Activated T-helper 17 cell treated with anti-CD3 and anti-CD28 coated beads, Interleukin-2, amount 50 U/mL, for 72 hours (primary cell): ENCODE measurements around the gene ADORA1. TPM values are rescaled to one million over a fixed set of nuclear protein-coding genes. Genes with fewer than 3 reads are reported as not detected.

Experiments used
- ATAC-seq: fragments of 150-1000 bp; cut with Tn5 transposase; replicated peaks from 2 replicates; pipeline ENCODE4 v1.10.0; 2021; ENCODE audit warnings: mild to moderate bottlenecking, moderate library complexity
- H3K27ac Mint-ChIP-seq: one replicate; pipeline ENCODE4 v1.8.0; 2022; ENCODE audit warnings: mixed read lengths
- H3K27me3 Mint-ChIP-seq: one replicate; pipeline ENCODE4 v1.8.0; 2022; ENCODE audit warnings: mixed read lengths
- H3K36me3 Mint-ChIP-seq: one replicate; pipeline ENCODE4 v1.8.0; 2022; ENCODE audit warnings: low read depth, mild to moderate bottlenecking, mixed read lengths
- H3K4me1 Mint-ChIP-seq: one replicate; pipeline ENCODE4 v1.8.0; 2022; ENCODE audit warnings: mixed read lengths
- H3K4me3 Mint-ChIP-seq: one replicate; pipeline ENCODE4 v1.8.0; 2022; ENCODE audit warnings: mild to moderate bottlenecking, mixed read lengths
- H3K9me3 Mint-ChIP-seq: one replicate; pipeline ENCODE4 v1.8.0; 2022; ENCODE audit warnings: mixed read lengths
- total RNA-seq, 2 donors: library from RNA; stranded (reverse); gene quantifications; one replicate each; pipeline ENCODE4 v1.2.3, GENCODE V29; 2022

The ADORA1 gene
- total RNA-seq, 2 donors from 2014 or later = not detected

- no peaks in the 10 kb centered on the region for H3K36me3 Mint-ChIP-seq
- no peak overlapping the region for H3K27ac Mint-ChIP-seq
- H3K9me3 Mint-ChIP-seq = no peaks in the 10 kb centered on the region
- H3K27me3 Mint-ChIP-seq = peaks cover 33% of the 10 kb centered on the region
- no peak overlapping the region for H3K4me3 Mint-ChIP-seq
- ATAC-seq = no peak
- H3K4me1 Mint-ChIP-seq = no peaks in the 10 kb centered on the region
These were observed 38.4 kb upstream of the ADORA1 start for GRCh38 chr1:203089001-203089650.

- no peak for ATAC-seq
- no peak overlapping the region for H3K4me3 Mint-ChIP-seq
- peaks cover 33% of the 10 kb centered on the region for H3K27me3 Mint-ChIP-seq
These were observed 37.9 kb upstream of the ADORA1 start for GRCh38 chr1:203089651-203090045.

DNA sequence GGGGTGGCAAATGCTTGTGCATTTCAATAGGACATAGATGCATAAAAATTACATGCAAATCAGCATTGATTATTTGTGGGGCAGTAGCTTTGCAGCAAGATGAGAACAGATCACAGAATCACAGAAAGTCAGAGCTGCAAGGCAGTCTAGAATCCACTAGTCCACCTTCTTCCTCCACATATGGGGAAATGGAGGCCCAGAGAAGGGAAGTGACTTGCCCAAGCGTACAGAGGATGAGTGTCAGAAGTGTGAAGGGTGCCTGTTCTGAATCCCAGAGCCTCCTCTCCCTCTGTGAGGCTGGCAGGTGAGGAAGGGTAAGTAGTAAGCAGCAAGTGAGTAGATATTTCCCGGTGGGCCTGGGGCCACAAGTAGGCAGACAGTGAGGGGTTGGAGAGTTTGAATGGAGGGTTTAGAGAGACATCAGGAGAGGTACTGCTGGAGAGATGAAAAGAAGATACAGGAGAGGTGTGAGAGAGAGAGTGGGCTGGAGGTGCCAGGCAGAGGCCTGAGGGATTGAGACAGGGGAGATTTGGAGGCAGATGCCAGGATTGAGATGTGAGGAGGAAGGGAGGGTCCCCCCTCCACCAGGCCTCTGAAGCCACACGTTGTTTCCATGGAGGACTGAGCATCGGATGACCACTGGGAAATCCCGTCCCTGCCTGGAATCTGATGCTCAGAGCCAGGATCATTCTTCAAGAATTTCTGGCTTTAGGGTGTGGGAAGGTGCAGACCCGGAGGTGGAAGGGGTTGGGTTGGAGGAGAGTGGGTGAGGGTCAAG, 36.9 kb upstream of the ADORA1 start:
- H3K27me3 Mint-ChIP-seq = peaks cover 40% of the 10 kb centered on the region
- H3K27ac Mint-ChIP-seq = no peak overlapping the region

More at GRCh38 chr1:203089651-203090045, 37.9 kb upstream of the ADORA1 start:
- Mint-ChIP-seq H3K27ac (no peak overlapping the region), H3K4me1 (no peaks in the 10 kb centered on the region), H3K36me3 (no peaks in the 10 kb centered on the region), H3K9me3 (peaks cover 3% of the 10 kb centered on the region)

GRCh38 chr1:203091199-203091477, 36.4 kb upstream of the ADORA1 start:
- H3K27ac Mint-ChIP-seq = no peak overlapping the region
- H3K27me3 Mint-ChIP-seq = peaks cover 42% of the 10 kb centered on the region
- H3K9me3 Mint-ChIP-seq = peaks cover 15% of the 10 kb centered on the region
- no peaks in the 10 kb centered on the region for H3K36me3 Mint-ChIP-seq
- no peak overlapping the region for H3K4me3 Mint-ChIP-seq
- H3K4me1 Mint-ChIP-seq = no peaks in the 10 kb centered on the region
- no peak for ATAC-seq

More for the DNA sequence above, 36.9 kb upstream of the ADORA1 start:
- no peaks in the 10 kb centered on the region for H3K36me3 Mint-ChIP-seq
- no peak for ATAC-seq
- peaks cover 13% of the 10 kb centered on the region for H3K9me3 Mint-ChIP-seq
- no peaks in the 10 kb centered on the region for H3K4me1 Mint-ChIP-seq
- H3K4me3 Mint-ChIP-seq = no peak overlapping the region

DNA sequence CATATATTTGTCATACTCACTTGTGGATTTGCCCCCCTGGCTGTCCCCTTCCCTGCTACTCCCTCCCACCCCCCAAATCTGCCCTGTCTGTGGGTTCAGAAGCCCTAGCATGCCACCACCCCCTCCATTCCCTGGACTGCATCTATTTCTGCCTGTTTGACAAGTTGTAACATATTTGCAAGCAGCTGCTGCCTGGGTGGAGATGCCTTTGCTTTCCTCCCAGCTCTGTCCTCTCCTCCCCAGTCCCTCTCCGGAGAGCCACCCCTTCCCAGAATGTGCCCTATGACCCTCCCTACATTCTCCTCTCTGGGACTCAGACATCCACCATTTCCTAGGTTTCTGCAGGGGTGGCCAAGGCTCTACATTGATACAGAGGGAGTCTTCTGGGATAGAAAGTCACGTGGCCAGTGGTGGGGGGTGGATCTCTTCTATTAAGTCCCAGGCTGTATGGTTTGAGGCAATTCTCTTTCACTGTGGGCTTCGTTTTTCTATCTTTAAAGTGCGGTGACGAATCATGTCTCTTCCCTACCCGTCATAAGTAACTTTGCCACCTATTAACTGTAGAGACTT, 35.7 kb upstream of the ADORA1 start:
- H3K4me3 Mint-ChIP-seq = no peak overlapping the region
- peaks cover 42% of the 10 kb centered on the region for H3K27me3 Mint-ChIP-seq
- H3K4me1 Mint-ChIP-seq = no peaks in the 10 kb centered on the region
- H3K36me3 Mint-ChIP-seq = no peaks in the 10 kb centered on the region
- no peak overlapping the region for H3K27ac Mint-ChIP-seq
- H3K9me3 Mint-ChIP-seq = peaks cover 15% of the 10 kb centered on the region
- ATAC-seq = no peak

GRCh38 chr1:203093754-203094410, 33.6 kb upstream of the ADORA1 start:
- no peak for ATAC-seq
- Mint-ChIP-seq H3K4me1 (no peaks in the 10 kb centered on the region), H3K4me3 (no peak overlapping the region), H3K27me3 (peaks cover 38% of the 10 kb centered on the region), H3K36me3 (no peaks in the 10 kb centered on the region), H3K27ac (no peak overlapping the region), H3K9me3 (peaks cover 15% of the 10 kb centered on the region)

- Mint-ChIP-seq H3K36me3 (no peaks in the 10 kb centered on the region), H3K27ac (no peak overlapping the region), H3K27me3 (peaks cover 38% of the 10 kb centered on the region), H3K4me1 (no peaks in the 10 kb centered on the region), H3K4me3 (no peak overlapping the region), H3K9me3 (peaks cover 15% of the 10 kb centered on the region)
- ATAC-seq = no peak
These were observed 32.4 kb upstream of the ADORA1 start for GRCh38 chr1:203095061-203095690.

DNA sequence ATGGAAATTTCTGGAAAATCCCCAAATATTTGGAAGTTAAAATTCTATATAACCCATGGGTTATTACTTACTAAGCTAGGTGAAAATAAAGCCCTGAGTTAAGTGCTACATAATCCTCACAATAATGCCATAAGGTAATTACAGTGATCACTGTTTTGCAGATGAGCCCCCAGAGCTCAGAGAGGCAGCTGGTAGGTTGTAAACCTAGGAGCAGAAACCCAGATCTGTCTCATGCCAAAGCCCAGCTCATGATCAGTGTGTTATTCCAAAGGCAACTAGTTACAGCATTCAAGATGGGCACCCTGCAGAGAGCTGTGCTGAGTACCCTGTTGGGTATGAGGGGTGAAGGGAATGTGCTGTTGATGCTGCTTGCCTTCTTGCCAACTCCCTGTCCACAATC, 31.0 kb upstream of the ADORA1 start:
- ATAC-seq = no peak
- no peak overlapping the region for H3K4me3 Mint-ChIP-seq
- H3K27ac Mint-ChIP-seq = no peak overlapping the region
- H3K9me3 Mint-ChIP-seq = peaks cover 15% of the 10 kb centered on the region
- no peaks in the 10 kb centered on the region for H3K36me3 Mint-ChIP-seq
- no peaks in the 10 kb centered on the region for H3K4me1 Mint-ChIP-seq
- H3K27me3 Mint-ChIP-seq = peaks cover 35% of the 10 kb centered on the region

DNA sequence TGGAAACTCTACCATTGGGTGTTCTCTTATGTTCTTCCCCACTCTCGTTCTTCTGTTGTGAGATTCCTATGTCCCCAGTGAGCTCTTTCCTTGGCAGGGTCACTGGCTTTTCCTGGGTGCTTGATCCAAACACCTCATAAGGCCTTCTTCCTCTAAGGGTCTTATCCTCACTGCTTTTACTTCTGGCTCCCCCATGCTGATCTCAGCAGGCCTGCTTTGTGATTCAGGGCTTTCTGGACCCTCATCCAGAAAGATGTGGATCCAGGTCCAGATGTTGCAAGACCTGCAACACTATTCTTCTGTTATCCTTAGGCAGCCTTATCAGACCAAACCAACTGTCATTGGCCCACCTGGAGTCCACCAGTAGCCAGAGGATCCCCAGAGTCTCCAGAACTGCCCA, 30.5 kb upstream of the ADORA1 start:
- H3K27me3 Mint-ChIP-seq = peaks cover 31% of the 10 kb centered on the region
- H3K4me1 Mint-ChIP-seq = no peaks in the 10 kb centered on the region

DNA sequence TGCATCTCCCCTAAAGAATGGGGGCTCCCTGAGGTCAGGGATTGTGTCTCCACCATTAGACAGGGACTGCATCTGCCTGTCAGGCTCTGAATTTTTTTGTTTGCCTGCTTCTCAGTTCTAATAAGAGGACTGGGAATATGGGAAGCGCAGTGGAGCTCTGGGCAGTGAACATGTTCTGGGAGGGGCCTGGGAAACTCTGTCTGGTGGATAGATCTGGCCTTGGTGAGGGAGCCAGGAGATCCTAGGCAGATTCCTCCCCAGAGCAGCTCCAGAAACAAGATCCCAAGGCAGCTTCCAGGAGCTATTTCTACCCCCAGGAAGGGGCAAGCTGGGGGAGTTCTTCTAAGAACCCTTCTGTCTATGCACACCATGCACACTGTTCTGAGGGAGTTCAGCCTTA, 29.1 kb upstream of the ADORA1 start:
- no peaks in the 10 kb centered on the region for H3K4me1 Mint-ChIP-seq
- H3K9me3 Mint-ChIP-seq = peaks cover 15% of the 10 kb centered on the region
- H3K27me3 Mint-ChIP-seq = peaks cover 23% of the 10 kb centered on the region
- no peak for ATAC-seq
- H3K36me3 Mint-ChIP-seq = no peaks in the 10 kb centered on the region
- no peak overlapping the region for H3K27ac Mint-ChIP-seq
- H3K4me3 Mint-ChIP-seq = no peak overlapping the region

More for the DNA sequence above, 30.5 kb upstream of the ADORA1 start:
- no peak for ATAC-seq
- Mint-ChIP-seq H3K27ac (no peak overlapping the region), H3K4me3 (no peak overlapping the region), H3K36me3 (no peaks in the 10 kb centered on the region), H3K9me3 (peaks cover 15% of the 10 kb centered on the region)

DNA sequence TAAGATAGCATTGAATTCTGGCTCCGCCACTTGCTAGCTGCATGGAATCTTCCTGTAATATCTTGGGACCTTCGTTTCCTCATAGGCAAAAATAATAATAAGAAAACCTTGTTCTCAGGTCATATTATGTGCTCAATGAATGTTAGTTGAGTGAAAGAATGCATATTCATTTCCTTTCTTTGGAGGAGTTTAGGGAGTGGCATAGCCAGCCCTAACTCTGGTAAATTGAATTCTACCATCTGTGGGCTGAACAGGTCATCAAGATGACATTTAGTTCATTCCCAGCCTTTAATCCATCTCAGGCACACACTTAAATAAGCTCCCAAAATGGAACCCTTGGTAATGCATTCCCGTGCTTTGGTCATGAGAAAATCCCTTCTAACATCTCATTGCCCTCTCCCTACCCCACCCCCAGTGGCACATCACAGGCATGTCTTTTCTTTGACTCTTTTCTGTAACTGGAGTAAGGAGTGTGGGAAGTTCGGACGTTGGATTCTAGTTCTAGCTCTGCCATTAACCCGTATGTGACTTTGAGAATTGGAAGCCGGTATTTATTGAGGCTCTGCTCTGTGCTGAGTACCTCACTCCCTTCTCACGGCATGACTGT, 28.5 kb upstream of the ADORA1 start:
- Mint-ChIP-seq H3K27ac (no peak overlapping the region), H3K4me3 (no peak overlapping the region), H3K27me3 (peaks cover 23% of the 10 kb centered on the region), H3K4me1 (no peaks in the 10 kb centered on the region), H3K36me3 (no peaks in the 10 kb centered on the region), H3K9me3 (peaks cover 15% of the 10 kb centered on the region)
- ATAC-seq = no peak

DNA sequence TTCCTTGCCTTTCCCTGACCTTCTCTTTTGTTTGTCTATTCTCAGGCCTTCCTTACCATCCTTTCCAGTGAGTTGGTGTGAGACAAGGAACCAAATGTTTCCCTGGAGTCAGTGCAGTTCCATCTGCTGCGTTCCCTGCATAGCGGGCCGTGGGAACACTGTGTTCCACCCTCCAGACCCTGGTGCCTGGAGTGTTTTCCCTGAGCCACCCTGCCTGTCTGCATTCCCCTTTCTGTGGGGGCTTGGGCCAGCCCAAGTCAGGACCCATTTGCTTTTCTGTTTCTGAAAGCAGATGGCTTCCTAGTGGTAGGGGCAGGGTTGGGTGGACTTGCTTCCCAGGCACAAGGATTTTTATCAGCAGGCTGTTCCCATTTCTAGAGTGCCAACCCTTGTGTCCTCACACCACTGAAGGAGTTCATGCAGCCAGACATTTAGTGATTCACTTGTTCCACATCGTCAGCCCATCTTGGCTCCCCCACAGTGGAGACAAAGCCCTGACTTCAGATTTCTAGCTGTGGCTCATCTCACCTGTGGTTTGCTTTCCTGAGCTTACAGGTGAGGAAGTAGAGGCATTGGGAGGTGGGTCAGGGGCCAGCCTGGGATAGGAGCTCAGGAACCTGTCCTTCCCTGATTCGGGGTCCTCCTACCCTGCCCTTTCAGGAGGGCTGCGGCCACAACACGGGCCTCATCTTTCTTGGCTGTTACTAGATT, 27.6 kb upstream of the ADORA1 start:
- Mint-ChIP-seq H3K27me3 (peaks cover 23% of the 10 kb centered on the region), H3K4me1 (no peaks in the 10 kb centered on the region), H3K9me3 (peaks cover 9% of the 10 kb centered on the region), H3K27ac (no peak overlapping the region), H3K4me3 (no peak overlapping the region), H3K36me3 (no peaks in the 10 kb centered on the region)
- no peak for ATAC-seq

DNA sequence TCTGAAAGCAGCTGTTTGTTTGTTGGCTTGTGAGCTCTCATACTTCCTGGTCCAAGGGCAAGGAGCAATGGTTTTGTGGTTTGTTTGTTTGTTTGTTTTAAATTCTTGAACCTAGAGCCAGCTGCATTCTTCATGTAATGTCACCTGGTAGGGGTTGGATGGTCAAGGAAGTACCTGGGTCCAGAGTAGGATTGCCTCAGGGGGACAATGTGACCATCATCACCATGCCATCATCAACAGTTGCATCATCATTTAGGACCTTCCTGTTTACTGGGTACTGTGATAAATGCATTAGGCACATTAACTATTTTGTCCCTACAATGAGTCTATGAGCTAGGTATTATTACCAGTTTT, 27.0 kb upstream of the ADORA1 start:
- Mint-ChIP-seq H3K27me3 (peaks cover 22% of the 10 kb centered on the region), H3K36me3 (no peaks in the 10 kb centered on the region), H3K9me3 (peaks cover 4% of the 10 kb centered on the region), H3K4me1 (no peaks in the 10 kb centered on the region), H3K4me3 (no peak overlapping the region), H3K27ac (no peak overlapping the region)
- ATAC-seq = no peak
